ENCODE measurements around the gene UMODL1.

Gene UMODL1

GRCh38 chr21:42040411-42041180, 30.5 kb upstream of the UMODL1 start:
- DNase-seq, result no peak

- DNase-seq, result no peak
Measured at GRCh38 chr21:42041246-42041645, 29.9 kb upstream of the UMODL1 start.

DNA sequence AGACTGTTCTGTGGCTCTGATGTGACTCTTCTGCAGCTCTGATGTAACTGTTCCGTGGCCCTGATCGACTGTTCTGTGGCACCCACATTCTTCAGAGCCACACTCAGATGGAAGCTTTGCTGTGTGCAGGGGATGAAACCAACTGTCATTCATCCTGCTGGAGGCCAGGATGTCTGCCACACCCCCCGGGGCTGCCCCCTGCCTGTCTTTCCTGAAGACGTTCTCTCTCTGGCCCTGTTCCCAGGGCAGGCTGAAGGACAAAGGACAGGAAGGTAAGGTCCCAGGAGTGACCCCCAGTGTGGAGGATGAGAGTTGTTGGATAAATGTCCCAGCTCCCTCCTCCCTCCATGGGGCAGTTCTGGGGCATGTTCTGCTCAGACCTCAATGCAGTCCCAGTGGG, 29.4 kb upstream of the UMODL1 start:
- no peak for DNase-seq

GRCh38 chr21:42042651-42043050, 28.5 kb upstream of the UMODL1 start:
- no peak for DNase-seq

DNA sequence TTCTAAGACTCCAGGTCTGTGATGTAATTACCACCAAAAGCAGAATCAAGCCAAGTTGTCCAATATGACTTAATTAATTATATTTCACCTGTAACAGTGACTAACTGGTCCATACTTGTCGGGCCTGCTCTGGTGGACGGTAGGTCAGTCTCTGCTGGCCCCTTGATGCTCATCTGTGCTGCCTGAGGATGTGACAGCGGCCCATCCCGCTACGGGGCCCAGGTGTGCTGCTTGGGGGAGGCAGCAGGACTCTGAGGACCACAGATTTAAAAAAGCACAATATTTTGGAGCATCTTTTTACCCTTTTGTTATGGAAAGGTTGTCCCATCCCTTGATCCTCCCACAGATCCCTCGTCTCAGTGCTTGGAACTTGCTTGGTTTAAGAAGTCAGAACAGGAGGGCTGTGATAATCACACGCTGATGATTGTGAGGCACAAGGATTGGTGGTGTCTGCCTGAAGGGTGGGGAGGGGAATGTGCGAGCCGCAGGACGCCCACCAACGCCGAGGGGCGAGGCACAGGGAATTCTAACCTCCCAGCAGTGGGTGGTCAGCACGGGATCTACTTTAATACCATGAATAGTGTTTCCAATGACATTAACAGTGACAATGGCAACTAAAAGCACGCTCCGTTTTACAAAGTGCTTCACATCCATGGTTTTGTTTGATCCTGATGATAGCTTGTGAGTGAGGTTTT, 27.8 kb upstream of the UMODL1 start:
- DNase-seq, result no peak

DNA sequence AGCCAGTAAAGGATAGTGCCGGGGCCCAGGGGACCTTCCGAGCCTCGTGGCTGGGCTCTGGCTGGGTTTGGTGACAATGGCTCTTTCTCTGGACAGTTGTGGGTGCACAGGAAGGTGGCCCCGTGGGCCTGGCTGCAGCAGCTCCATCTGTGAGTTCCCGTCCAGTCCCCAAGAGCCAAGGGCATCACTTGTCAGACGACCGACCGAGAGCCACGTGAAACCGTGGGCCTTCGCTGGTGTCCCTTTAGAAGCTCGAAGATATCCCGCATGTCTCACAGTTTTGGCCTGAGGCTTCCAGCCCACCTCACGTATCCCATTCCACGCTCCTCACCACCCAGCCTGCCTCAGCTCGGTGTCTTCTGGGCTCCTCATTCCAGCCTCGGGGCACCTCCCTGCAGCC, 27.2 kb upstream of the UMODL1 start:
- DNase-seq, result no peak

DNA sequence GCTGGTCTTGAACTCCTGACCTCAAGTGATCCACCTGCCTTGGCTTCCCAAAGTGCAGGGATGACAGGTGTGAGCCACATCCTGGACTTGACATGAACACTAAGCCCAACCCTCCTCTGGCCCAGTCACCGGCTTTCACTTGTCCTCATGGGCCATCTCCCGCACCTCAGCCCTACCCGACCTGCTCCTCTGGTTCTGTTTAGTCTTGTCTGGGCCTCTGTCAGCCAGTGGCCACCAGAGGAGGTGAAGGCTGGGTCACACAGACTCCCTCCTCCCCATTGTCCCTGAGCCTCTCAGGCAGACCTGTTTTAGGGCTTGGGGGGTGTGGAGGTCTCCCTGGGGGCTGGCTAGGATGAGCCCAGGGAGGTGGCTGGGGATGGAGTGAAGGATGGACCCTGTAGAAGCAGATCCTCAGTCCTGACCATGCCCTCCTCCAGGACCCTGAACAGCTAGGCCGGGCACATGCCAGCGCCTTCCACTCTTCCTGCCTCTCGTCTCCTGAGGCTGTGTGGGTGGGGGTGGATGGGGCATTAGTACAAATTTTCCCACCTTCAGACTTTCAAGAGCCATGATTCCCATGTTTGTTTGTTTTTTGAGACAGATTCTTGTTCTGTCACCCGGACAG, 26.1 kb upstream of the UMODL1 start:
- no peak for DNase-seq

- DNase-seq, result no peak
Measured at GRCh38 chr21:42047821-42048613, 23.1 kb upstream of the UMODL1 start.

DNA sequence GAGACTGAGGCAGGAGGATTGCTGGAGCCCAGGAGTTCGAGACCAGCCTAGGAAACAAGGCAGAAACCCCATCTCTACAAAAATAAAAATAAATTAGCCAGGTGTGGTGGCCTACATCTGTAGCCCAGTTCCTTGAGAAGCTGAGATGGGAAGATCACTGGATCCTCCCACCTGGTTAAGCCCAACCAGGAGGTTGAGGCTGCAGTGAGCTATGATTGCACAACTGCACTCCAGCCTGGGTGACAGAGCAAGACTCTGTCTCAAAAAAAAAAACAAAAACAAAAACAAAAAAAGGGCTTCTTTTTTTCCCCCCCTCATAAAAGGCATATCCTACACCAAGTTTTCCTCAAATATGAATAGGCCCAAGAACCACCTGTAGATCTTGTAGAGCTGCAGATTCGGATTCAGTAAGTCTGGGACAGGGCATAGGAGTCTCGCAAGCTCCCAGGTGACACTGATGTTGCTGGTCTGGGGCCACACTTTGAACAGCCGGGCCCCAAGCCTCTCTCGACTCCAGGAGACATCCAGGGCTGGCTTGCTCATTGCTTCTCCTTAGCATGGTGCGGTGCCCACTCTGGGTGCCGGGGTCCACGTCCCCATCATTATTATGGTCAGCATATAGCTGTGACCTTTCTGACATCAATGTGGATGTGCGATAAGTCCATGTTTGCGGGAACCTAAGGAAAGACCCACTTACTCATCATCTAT, 22.1 kb upstream of the UMODL1 start:
- no peak for DNase-seq

DNA sequence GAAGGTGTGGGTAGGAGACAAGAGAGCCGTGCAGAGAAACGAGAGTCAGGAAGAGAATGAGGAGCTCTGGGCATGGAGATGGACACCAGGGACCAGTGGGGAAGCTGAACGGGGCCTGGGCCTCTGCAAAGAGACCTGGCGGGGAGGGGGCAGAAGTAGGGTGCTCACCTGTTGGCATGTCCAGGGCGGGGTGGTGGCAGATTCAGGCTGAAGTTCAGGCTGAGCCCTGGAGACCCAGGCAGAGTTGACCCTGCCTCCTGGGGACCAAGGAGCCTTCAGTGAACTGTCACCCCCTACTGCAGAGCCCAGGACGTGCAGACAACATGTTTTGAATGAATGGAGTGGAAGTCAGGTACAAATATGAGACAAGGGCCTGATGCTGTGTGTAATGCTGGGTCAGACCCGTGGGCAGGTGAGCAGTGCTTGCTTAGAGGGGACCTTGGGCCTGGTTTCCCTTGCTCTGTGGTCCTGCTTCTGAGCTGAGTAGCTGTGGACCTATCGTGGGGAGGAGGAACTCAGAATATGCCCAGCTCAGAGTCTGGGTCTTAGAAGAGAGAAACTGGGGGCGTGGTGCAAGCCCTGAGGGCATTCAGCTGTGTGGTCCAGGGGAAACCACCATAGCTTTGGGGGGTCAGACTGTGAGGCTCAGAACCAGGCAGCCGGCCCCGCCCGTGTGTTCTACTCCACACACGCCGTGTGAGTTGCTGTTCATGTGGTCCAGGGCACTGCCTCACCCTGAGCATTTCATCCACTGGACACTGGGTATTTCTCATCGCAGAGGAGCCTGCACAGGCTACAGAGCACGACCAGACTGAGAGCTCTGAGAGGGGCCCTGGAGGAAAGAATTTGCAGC, 21.3 kb upstream of the UMODL1 start:
- no peak for DNase-seq

GRCh38 chr21:42051788-42052187, 19.3 kb upstream of the UMODL1 start:
- DNase-seq, result no peak

DNA sequence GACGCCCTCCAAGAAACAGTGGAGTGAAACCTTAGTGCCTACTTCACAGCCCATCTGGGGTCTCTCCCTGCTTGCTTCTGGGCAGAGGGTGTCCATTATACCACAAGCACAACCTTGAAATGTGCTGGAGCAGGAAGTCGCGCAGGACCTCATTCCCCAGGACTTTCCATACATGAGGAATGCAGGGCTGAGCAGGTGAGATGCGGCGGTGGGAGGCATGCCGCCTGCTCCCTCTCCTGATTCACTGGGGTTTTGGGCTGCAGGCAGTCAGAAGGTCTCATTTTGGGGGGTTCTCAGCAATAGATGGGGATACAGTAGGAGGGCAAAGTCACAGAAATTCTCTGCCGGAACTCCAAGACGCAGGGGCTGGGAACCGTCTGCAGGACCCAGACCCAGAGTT, 15.7 kb upstream of the UMODL1 start:
- no peak for DNase-seq

- DNase-seq, result no peak
Measured at GRCh38 chr21:42056468-42056867, 14.6 kb upstream of the UMODL1 start.

DNA sequence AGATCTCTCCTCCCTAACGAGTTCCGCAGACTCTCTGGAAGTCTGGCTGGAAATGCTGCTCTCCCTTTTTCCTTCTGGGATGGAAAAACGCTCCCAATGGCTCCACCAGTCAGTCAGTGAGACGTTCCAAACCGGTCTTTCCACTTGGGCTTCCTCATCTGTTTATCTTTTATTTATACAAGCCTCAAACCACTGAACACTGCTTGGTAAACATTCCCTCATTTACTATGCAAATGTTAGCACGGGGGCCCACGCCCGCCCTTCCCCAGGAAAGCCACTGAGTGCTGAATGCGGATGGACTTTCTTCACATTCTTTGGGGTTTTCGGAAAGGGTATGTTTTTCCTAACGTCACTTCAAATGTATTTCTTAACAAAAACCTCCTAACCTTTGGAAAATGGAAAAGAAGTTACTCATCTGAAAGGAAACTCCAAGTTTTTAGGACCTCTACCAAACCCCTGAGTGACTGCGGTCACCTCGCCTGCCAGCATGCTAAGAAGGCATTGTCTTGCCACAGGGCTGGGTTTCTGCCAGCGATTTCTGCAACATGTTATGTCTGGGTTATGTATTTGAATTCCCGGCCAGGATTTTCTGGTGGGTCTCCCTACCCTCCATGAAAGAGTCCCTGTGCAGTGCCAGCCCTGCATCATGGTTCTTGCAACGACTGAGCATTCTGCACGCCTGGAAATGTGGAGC, 14.0 kb upstream of the UMODL1 start:
- DNase-seq, result no peak

GRCh38 chr21:42057851-42058437, 13.2 kb upstream of the UMODL1 start:
- DNase-seq, result no peak

DNA sequence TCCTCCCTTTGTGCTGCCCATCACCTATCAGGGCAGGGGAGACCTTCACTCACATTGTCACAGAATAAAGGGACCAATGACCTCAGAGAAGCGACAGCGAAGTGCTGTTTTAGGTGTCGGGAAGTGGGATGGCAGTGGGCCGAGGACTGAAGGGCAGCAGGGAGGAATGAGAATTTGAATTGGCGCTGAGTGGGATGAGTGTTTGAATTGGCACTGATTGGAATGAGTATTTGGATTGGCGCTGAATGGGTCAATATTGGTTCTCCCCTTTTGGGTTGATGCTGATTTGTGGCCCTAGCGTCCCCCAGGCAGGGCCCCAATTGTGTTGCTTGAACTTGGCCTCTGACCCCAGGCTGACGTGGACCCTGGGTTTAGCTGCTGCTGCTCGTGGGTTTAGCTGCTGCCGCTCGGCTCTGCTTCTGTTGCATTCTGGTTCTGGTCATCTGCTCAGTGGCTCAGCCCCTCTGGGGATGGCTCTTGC, 12.4 kb upstream of the UMODL1 start:
- DNase-seq, result no peak

- DNase-seq, result no peak
Measured at GRCh38 chr21:42059141-42059540, 12.0 kb upstream of the UMODL1 start.

GRCh38 chr21:42059721-42060120, 11.4 kb upstream of the UMODL1 start:
- DNase-seq, result no peak

- DNase-seq, result no peak
Measured at GRCh38 chr21:42060166-42060565, 11.0 kb upstream of the UMODL1 start.

- DNase-seq, result no peak
Measured at GRCh38 chr21:42061195-42061985, 9.7 kb upstream of the UMODL1 start.
